ENCODE measurements around the gene CHCHD6.

The CHCHD6 gene

GRCh38 chr3:126703512-126704493 is at the start of gene CHCHD6:
Gene CHCHD6, plus strand, starts transcription at chr3:126704240. Its CDS starts 73 bp downstream, at chr3:126704313.
- peak; percentile 85 for FAIRE-seq

- FAIRE-seq = no peak
Measured at GRCh38 chr3:126654571-126655383, 49.3 kb upstream of the CHCHD6 start, which contains the start of gene TXNRD3. Gene TXNRD3, minus strand, starts transcription at chr3:126655124.

- no peak for FAIRE-seq
Measured at GRCh38 chr3:126655887-126656286, 48.2 kb upstream of the CHCHD6 start.

- FAIRE-seq = no peak
Measured at GRCh38 chr3:126656371-126657134, 47.5 kb upstream of the CHCHD6 start.

- no peak for FAIRE-seq
Measured at GRCh38 chr3:126657901-126658300, 46.1 kb upstream of the CHCHD6 start.

GRCh38 chr3:126658584-126658983 is 45.5 kb upstream of the CHCHD6 start:
- no peak for FAIRE-seq

GRCh38 chr3:126659915-126660886 is 43.8 kb upstream of the CHCHD6 start:
- no peak for FAIRE-seq

GRCh38 chr3:126661532-126662364 is 42.3 kb upstream of the CHCHD6 start:
- FAIRE-seq = no peak

GRCh38 chr3:126663257-126663656 is 40.8 kb upstream of the CHCHD6 start:
- FAIRE-seq = no peak

- FAIRE-seq = no peak
Measured at GRCh38 chr3:126663750-126664149, 40.3 kb upstream of the CHCHD6 start.

GRCh38 chr3:126664591-126665214 is 39.3 kb upstream of the CHCHD6 start:
- no peak for FAIRE-seq

- no peak for FAIRE-seq
Measured at GRCh38 chr3:126665221-126665936, 38.7 kb upstream of the CHCHD6 start.

GRCh38 chr3:126665959-126666657 is 37.9 kb upstream of the CHCHD6 start:
- no peak for FAIRE-seq

GRCh38 chr3:126666658-126667528 is 37.1 kb upstream of the CHCHD6 start:
- no peak for FAIRE-seq

- FAIRE-seq = no peak
Measured at GRCh38 chr3:126667631-126668449, 36.2 kb upstream of the CHCHD6 start.

Data from endometrium (tissue), 2 donors.